Gastrocnemius medialis (tissue), 4 donors: ENCODE data around the gene FAM204A.

ENCODE experiments used
- CTCF ChIP-seq, 5 experiments: fragments of 450-650 bp in 3 of 5; fragments of 200-600 bp in 2 of 5; sonication (generic) in 2 of 5; IDR thresholded peaks in 4 of 5; conservative IDR thresholded peaks in 1 of 5; 1 replicate in 4 of 5; 2 replicates in 1 of 5; pipeline ENCODE4 v1.5.1; 2016 to 2019; ENCODE audit warnings: antibody characterized with exemption in 5 of 5, mild to moderate bottlenecking in 3 of 5, moderate library complexity in 3 of 5
- POLR2A ChIP-seq, 2 donors: fragments of 450-650 bp; IDR thresholded peaks; one replicate each; pipeline ENCODE4 v1.6.1; 2017; ENCODE audit warnings: antibody characterized with exemption in 2 of 2, mild to moderate bottlenecking in 2 of 2, moderate library complexity in 2 of 2

- TF ChIP-seq CTCF (IDR thresholded peaks at IDR 0.05 in 4 of 5, conservative IDR thresholded peaks at IDR 0.05 in 1 of 5) (no peak), POLR2A (IDR thresholded peaks at IDR 0.05) (no peak)
Observed at GRCh38 chr10:118251791-118252190, 90.3 kb downstream of the FAM204A start.
